WERI-Rb-1 (cell line): Measurements from ENCODE around the gene PARL.

Experiments
- DNase-seq: peaks from one replicate; pipeline ENCODE4 v3.0.0-alpha.2; 2020
- H3K27ac ChIP-seq: fragments of 250-450 bp; sonication (Bioruptor Pico); 2 replicates; pipeline ENCODE4 v1.5.1; 2020; ENCODE audit warnings: mild to moderate bottlenecking, moderate library complexity
- H3K27me3 ChIP-seq: fragments of 250-450 bp; sonication (Bioruptor Pico); 2 replicates; pipeline ENCODE4 v1.5.1; 2021; ENCODE audit warnings: mild to moderate bottlenecking, low read depth, moderate library complexity; ENCODE audit not compliant: insufficient read depth, severe bottlenecking
- H3K36me3 ChIP-seq: fragments of 250-450 bp; sonication (Bioruptor Pico); 2 replicates; pipeline ENCODE4 v1.5.1; 2020; ENCODE audit warnings: mild to moderate bottlenecking, moderate library complexity
- H3K4me3 ChIP-seq: 2 replicates; pipeline ENCODE4 v1.5.1; 2011; ENCODE audit warnings: low read depth, mild to moderate bottlenecking, control low read depth, low read length
- H3K9me3 ChIP-seq: fragments of 250-450 bp; sonication (Bioruptor Pico); 2 replicates; pipeline ENCODE4 v1.5.1; 2021; ENCODE audit warnings: mild to moderate bottlenecking, moderate library complexity; ENCODE audit not compliant: severe bottlenecking
- CTCF ChIP-seq: IDR thresholded peaks from 2 replicates; pipeline ENCODE4 v1.5.1; 2011; ENCODE audit warnings: low read depth, mild to moderate bottlenecking, control low read depth, inconsistent platforms, low read length

Gene PARL

GRCh38 chr3:183884427-183885296, at the start of gene PARL:
PARL (minus strand) TSS chr3:183884880; CDS start chr3:183884846, 34 bp downstream.
- H3K27ac ChIP-seq = peak within 1 kb of the TSS; percentile 84
- peak; percentile 98 for TF ChIP-seq CTCF
- no peaks in the 10 kb centered on the region for H3K27me3 ChIP-seq
- H3K4me3 ChIP-seq = peak within 1 kb of the TSS; percentile 76
- no peaks in the 10 kb centered on the region for H3K36me3 ChIP-seq
- H3K9me3 ChIP-seq = no peaks in the 10 kb centered on the region
- DNase-seq = peak; percentile 96

DNA sequence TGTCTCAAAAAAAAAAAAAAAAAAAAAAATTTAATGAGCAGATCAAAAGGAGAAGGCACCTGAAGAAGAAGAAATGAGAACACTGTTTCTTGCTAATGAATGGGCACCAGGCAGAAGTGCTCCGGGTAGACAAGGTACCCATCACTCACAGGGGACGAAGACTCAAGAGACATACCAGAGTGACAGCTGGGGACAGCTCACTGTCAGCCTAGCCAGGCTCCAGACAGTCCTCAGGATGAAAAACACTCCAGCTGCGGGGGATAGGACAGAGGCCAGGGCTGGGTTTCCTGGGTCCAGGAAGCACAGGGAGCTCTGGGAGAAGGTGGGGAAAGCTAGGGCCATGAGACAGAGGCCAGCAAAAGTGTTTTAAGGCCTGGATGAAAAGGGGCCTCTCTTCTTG, 48.5 kb upstream of the PARL start:
- H3K27me3 ChIP-seq = no peaks in the 10 kb centered on the region
- DNase-seq = no peak
- H3K9me3 ChIP-seq = no peaks in the 10 kb centered on the region
- no peak overlapping the region for H3K27ac ChIP-seq
- H3K36me3 ChIP-seq = peaks cover 26% of the 10 kb centered on the region
- no peak for TF ChIP-seq CTCF
- H3K4me3 ChIP-seq = no peak overlapping the region

DNA sequence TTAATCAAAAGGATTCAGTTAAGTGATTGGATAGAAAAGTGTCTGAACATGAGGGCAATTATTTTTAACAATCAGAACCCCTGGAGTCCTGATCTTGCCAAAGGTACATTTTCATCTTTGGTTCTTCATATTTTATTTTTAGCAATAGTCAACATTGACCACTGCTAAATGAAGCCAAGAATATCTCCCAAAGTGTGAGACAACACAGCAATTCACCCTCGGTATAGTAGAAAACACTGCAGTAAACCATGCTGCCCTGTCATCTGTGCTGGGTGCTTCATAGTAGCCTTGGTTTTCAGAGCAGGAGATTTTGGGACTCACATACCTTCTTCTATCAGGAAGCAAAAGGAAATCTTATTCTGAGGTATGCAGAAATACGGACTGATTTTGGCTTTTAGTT, 47.2 kb upstream of the PARL start:
- DNase-seq = no peak
- no peak for TF ChIP-seq CTCF
- peaks cover 15% of the 10 kb centered on the region for H3K36me3 ChIP-seq
- H3K27ac ChIP-seq = no peak overlapping the region
- no peaks in the 10 kb centered on the region for H3K27me3 ChIP-seq
- no peak overlapping the region for H3K4me3 ChIP-seq
- no peaks in the 10 kb centered on the region for H3K9me3 ChIP-seq

DNA sequence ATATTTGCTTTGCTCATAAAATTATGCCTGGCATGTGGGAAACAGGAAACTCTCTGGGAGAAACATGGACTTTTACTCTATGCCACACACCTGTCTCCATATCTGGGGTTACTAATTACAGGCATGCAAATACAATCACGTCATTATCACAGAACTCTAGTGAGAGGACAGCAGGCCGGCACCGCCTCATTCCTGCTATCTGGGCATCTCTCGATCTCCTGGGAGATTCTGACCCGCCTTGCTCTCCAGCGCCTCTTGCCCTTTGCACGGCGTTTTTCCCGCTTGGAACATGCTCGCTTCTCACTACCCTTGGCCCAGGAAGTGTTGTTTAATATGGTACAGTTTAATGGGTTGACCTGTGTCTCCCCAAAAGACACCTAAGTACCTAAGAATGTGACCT, 45.4 kb upstream of the PARL start:
- H3K36me3 ChIP-seq = peaks cover 10% of the 10 kb centered on the region; the same call in 1 of the 2 replicates
- TF ChIP-seq CTCF = no peak
- no peak overlapping the region for H3K27ac ChIP-seq
- H3K9me3 ChIP-seq = no peaks in the 10 kb centered on the region
- H3K27me3 ChIP-seq = no peaks in the 10 kb centered on the region
- DNase-seq = no peak
- H3K4me3 ChIP-seq = no peak overlapping the region

GRCh38 chr3:183927059-183927458, 42.4 kb upstream of the PARL start:
- no peaks in the 10 kb centered on the region for H3K9me3 ChIP-seq
- H3K27me3 ChIP-seq = no peaks in the 10 kb centered on the region
- TF ChIP-seq CTCF = no peak
- H3K27ac ChIP-seq = no peak overlapping the region
- no peak overlapping the region for H3K4me3 ChIP-seq
- DNase-seq = no peak
- peaks cover 10% of the 10 kb centered on the region for H3K36me3 ChIP-seq
